Caki2 (cell line): ENCODE measurements around the gene TACC3. TPM values are rescaled to one million over a fixed set of nuclear protein-coding genes. Genes with fewer than 3 reads are reported as not detected.

Experiments
- DNase-seq: peaks from one replicate; pipeline ENCODE4 v3.0.0-alpha.2; 2015; ENCODE audit warnings: low read depth
- in situ Hi-C: cut with HindIII; loops from 2 replicates; pipeline ENCODE4 v1.10.0; 2016; ENCODE audit warnings: low sequenced_read_pairs, low pct_unique_long_range_greater_than_20kb, mixed read lengths
- total RNA-seq: library from RNA; depleted of rRNA; stranded (reverse); fragments of >200 nt; shearing (Covaris generic); gene quantifications from 2 replicates; pipeline ENCODE4 v1.2.3, GENCODE V29; 2014; ENCODE audit warnings: low replicate concordance; rRNA removed

Gene TACC3
- total RNA-seq, 1 experiment from 2014 or later: 111 TPM

GRCh38 chr4:1793940-1794808 lies 72.9 kb downstream of the TACC3 start:
- in situ Hi-C loops: no loop called here
- DNase-seq: peak; percentile 16

Other genes with a start within 250 kb of the TACC3 start
- gene FAM53A, start 37.2 kb upstream of the TACC3 start, total RNA-seq: 3.2 and 5.2 TPM in 2 replicates
- 86.1 and 93.8 TPM in 2 replicates for gene SLBP, start 9.2 kb upstream of the TACC3 start, total RNA-seq
- gene TMEM129, start 198 bp upstream of the TACC3 start, total RNA-seq: 52.7 and 59.2 TPM in 2 replicates
- gene FGFR3, start 71.8 kb downstream of the TACC3 start, total RNA-seq: 8.6 and 9.6 TPM in 2 replicates
- 28.1 and 31.9 TPM in 2 replicates for gene LETM1, start 134.6 kb downstream of the TACC3 start, total RNA-seq
- gene NSD2, start 149.9 kb downstream of the TACC3 start, total RNA-seq: 54.8 and 67.7 TPM in 2 replicates